Glutamatergic neuron (in vitro differentiated cells): ENCODE data around the gene ABCF2. TPM values are rescaled to one million over a fixed set of nuclear protein-coding genes. Genes with fewer than 3 reads are reported as not detected.

Experiments
- DNase-seq: peaks from one replicate; pipeline ENCODE4 v3.0.0; 2022
- H3K27ac Mint-ChIP-seq: one replicate; pipeline ENCODE4 v1.8.0; 2020; ENCODE audit warnings: mild to moderate bottlenecking, mixed read lengths, inconsistent platforms; ENCODE audit not compliant: unreplicated experiment
- H3K27me3 Mint-ChIP-seq: one replicate; pipeline ENCODE4 v1.8.0; 2020; ENCODE audit warnings: mild to moderate bottlenecking, moderate library complexity, mixed read lengths, inconsistent platforms; ENCODE audit not compliant: unreplicated experiment
- H3K36me3 Mint-ChIP-seq: one replicate; pipeline ENCODE4 v1.8.0; 2020; ENCODE audit warnings: mild to moderate bottlenecking, mixed read lengths, inconsistent platforms; ENCODE audit not compliant: unreplicated experiment
- H3K4me1 Mint-ChIP-seq: one replicate; pipeline ENCODE4 v1.8.0; 2020; ENCODE audit warnings: mild to moderate bottlenecking, low read depth, mixed read lengths, inconsistent platforms; ENCODE audit not compliant: unreplicated experiment
- H3K4me3 Mint-ChIP-seq: one replicate; pipeline ENCODE4 v1.8.0; 2020; ENCODE audit warnings: mild to moderate bottlenecking, mixed read lengths, inconsistent platforms; ENCODE audit not compliant: unreplicated experiment
- H3K9me3 Mint-ChIP-seq: one replicate; pipeline ENCODE4 v1.8.0; 2020; ENCODE audit warnings: mild to moderate bottlenecking, moderate library complexity, mixed read lengths, inconsistent platforms; ENCODE audit not compliant: unreplicated experiment
- total RNA-seq: library from RNA; stranded (reverse); fragmentation: NEBNext Ultra II Directional; extraction: Animal tissue kit (Norgen Biotek cat#: 25700); gene quantifications from one replicate; pipeline ENCODE4 v1.2.1, GENCODE V29; 2021; ENCODE audit not compliant: unreplicated experiment
- TF ChIP-seq, protein P1 (sequence below): fragments of 200-600 bp; sonication (generic); IDR thresholded peaks from one replicate; pipeline ENCODE4 v1.5.0; 2021; ENCODE audit not compliant: partially characterized antibody, unreplicated experiment

The ABCF2 gene
- total RNA-seq, 1 donor from 2014 or later = 39.1 TPM

DNA sequence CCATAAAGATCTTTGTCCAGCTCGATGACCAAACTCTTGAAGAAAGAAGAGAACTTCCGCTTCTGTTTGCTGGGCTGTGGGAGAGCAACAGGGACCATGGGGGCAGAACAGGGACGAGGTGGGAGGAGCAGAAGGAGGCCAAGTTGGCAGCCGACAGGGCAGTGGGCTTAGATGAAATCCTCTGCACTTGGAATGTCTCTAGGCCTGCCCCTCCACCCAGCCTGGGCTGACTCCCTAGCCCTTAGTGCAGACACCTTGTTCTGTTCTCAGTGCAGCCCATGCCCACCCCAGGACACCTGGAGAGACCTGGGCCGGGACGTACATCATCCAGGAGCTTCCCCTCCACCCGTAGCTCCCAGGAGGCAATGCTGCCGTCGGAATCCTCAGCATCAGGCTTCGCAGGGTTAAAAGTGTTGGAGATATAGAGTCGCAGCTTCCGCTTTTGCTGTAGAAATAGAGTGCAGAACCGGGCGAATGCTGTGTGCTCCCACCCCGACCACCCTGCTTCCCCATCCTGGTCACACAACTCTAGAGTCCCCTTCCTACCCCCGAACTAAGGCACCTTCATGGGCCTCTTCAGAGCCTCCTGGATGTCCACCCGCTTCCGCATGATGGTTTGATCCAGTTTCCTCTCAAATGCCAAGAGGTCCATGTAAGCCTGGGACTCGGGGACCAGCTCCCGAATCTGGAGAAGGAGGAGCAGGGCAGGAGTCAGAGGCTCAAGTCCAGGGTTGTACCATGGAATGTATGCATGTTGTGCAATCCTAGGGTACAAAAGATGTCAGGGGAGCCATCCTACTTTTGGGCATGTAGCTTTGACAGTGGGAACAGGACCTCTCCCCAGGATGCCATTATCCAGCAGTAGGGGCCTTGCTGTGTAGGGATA is 15.4 kb upstream of the ABCF2 start:
- no peak overlapping the region for H3K4me3 Mint-ChIP-seq
- H3K27ac Mint-ChIP-seq = no peak overlapping the region
- H3K27me3 Mint-ChIP-seq = peaks cover 13% of the 10 kb centered on the region
- no peaks in the 10 kb centered on the region for H3K36me3 Mint-ChIP-seq
- peaks cover 14% of the 10 kb centered on the region for H3K4me1 Mint-ChIP-seq
- TF ChIP-seq, protein P1, sequence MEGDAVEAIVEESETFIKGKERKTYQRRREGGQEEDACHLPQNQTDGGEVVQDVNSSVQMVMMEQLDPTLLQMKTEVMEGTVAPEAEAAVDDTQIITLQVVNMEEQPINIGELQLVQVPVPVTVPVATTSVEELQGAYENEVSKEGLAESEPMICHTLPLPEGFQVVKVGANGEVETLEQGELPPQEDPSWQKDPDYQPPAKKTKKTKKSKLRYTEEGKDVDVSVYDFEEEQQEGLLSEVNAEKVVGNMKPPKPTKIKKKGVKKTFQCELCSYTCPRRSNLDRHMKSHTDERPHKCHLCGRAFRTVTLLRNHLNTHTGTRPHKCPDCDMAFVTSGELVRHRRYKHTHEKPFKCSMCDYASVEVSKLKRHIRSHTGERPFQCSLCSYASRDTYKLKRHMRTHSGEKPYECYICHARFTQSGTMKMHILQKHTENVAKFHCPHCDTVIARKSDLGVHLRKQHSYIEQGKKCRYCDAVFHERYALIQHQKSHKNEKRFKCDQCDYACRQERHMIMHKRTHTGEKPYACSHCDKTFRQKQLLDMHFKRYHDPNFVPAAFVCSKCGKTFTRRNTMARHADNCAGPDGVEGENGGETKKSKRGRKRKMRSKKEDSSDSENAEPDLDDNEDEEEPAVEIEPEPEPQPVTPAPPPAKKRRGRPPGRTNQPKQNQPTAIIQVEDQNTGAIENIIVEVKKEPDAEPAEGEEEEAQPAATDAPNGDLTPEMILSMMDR = no peak
- DNase-seq = no peak
- H3K9me3 Mint-ChIP-seq = peaks cover 1% of the 10 kb centered on the region

DNA sequence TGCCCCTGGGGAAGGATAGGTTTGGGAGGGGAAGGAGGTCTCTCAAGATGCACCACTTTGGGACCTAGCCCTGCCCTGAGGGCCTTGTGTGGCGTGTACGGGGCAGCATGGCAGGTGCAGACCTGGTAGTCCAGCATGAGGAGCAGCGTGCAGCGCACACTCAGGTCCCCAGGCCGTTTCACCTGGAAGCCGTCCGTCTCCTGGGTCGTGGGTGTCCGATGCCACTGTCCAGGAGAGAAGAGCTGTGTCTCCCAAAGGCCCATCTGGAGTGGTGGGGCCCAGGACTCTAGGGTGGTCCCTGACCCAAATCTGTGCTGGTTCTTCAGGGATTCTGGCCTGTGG is 14.7 kb upstream of the ABCF2 start:
- Mint-ChIP-seq H3K4me1 (peaks cover 14% of the 10 kb centered on the region), H3K27ac (no peak overlapping the region), H3K9me3 (peaks cover 4% of the 10 kb centered on the region), H3K4me3 (no peak overlapping the region), H3K36me3 (no peaks in the 10 kb centered on the region), H3K27me3 (peaks cover 10% of the 10 kb centered on the region)
- TF ChIP-seq, protein P1 = no peak
- DNase-seq = no peak

DNA sequence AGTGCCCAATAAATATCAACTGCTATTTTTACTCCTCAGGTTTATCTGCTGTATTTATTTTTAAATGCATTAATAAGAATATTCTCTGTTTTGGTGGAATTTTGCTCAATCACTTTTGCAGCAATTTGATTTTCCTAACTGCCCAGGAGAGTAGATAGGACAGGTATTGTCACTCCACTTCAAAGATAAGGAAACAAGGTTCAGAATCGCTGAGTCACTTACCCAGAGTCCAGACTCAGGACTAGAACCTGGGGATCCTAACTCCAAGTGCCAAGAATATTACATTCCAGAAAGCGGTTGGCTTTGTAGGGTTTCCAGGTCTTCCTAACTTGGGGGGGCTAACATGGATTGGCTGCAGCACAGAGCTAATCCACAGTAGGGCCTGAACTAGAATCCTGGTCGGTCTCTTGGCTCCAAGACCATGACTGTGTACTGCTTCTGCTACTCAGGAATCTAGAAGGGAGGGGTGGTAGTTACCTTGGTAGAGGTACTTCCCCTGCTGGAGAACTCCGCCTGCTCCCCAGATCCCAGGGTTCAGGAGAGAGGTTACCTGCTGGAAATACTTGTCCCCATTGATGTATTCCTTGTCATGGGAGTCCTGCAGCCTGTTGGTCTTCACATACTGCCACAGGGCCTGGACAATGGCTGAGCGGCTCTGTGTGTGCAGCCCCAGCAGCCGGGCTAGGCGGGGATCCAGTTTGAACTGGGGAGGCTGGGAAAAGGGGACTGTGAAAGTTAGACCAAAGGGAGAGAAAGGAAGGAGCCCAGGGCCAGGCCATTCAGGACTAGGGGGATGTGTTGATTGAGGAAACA is 14.1 kb upstream of the ABCF2 start:
- DNase-seq = no peak
- Mint-ChIP-seq H3K27ac (no peak overlapping the region), H3K4me3 (no peak overlapping the region)

DNA sequence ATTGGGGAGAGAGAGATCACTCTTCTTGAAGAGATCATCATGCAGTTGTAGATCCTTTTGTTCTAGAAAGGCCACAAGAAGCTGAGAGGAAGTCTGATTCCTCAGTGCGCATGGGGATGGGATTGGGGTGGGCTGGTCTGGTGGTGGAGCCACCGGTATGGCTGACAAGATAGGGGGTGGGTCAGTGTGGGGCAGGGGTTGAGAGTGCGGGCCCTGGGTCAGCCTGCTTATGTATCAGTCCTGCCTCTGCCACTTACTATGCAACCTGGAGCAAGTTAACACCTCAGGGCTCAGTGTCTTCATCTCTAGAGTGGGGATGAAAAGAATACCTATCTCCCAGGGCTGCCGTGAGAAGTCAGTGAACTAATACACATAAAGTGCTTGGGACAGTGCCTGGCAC is 13.5 kb upstream of the ABCF2 start:
- Mint-ChIP-seq H3K4me1 (peaks cover 14% of the 10 kb centered on the region), H3K9me3 (peaks cover 4% of the 10 kb centered on the region), H3K27me3 (peaks cover 7% of the 10 kb centered on the region), H3K27ac (no peak overlapping the region), H3K4me3 (no peak overlapping the region), H3K36me3 (no peaks in the 10 kb centered on the region)
- DNase-seq = no peak
- TF ChIP-seq, protein P1 = no peak

More for the DNA sequence above, 14.1 kb upstream of the ABCF2 start:
- peaks cover 14% of the 10 kb centered on the region for H3K4me1 Mint-ChIP-seq
- H3K36me3 Mint-ChIP-seq = no peaks in the 10 kb centered on the region
- peaks cover 4% of the 10 kb centered on the region for H3K9me3 Mint-ChIP-seq
- TF ChIP-seq, protein P1 = no peak
- H3K27me3 Mint-ChIP-seq = peaks cover 7% of the 10 kb centered on the region
